Endodermal cell (in vitro differentiated cells): ENCODE results near the gene VAMP3. TPM values are rescaled to one million over a fixed set of nuclear protein-coding genes. Genes with fewer than 3 reads are reported as not detected.

Experiments
- DNase-seq: peaks from one replicate; pipeline ENCODE4 v3.0.0-alpha.2; 2017
- H3K27ac ChIP-seq: 2 replicates; pipeline ENCODE4 v1.5.1; 2013; ENCODE audit warnings: mild to moderate bottlenecking, low read depth, low read length, moderate library complexity
- H3K27me3 ChIP-seq: 2 replicates; pipeline ENCODE4 v1.6.1; 2013; ENCODE audit warnings: mild to moderate bottlenecking, low read length, moderate library complexity; ENCODE audit not compliant: insufficient read depth, control insufficient read depth, poor library complexity, severe bottlenecking
- H3K36me3 ChIP-seq: 2 replicates; pipeline ENCODE4 v1.7.0; 2013; ENCODE audit warnings: mild to moderate bottlenecking, low read length, moderate library complexity; ENCODE audit not compliant: control insufficient read depth, insufficient read depth
- H3K4me1 ChIP-seq: one replicate; pipeline ENCODE4 v1.7.0; 2013; ENCODE audit warnings: low read length; ENCODE audit not compliant: control insufficient read depth, insufficient read depth
- H3K4me3 ChIP-seq: 2 replicates; pipeline ENCODE4 v1.5.1; 2013; ENCODE audit warnings: mild to moderate bottlenecking, low read length, moderate library complexity
- H3K9ac ChIP-seq: 2 replicates; pipeline ENCODE4 v1.6.1; 2013; ENCODE audit warnings: mild to moderate bottlenecking, low read length, moderate library complexity; ENCODE audit not compliant: poor library complexity, severe bottlenecking; ENCODE audit errors: extremely low read depth
- H3K9me3 ChIP-seq: 2 replicates; pipeline ENCODE4 v1.6.1; 2013; ENCODE audit warnings: mild to moderate bottlenecking, low read length, moderate library complexity; ENCODE audit not compliant: control insufficient read depth
- H3K27ac Mint-ChIP-seq: 2 replicates; pipeline ENCODE4 v1.8.0; 2020; ENCODE audit warnings: mixed read lengths
- H3K27me3 Mint-ChIP-seq: 2 replicates; pipeline ENCODE4 v1.8.0; 2021; ENCODE audit warnings: mild to moderate bottlenecking, mixed read lengths; ENCODE audit not compliant: insufficient read depth
- H3K36me3 Mint-ChIP-seq: 2 replicates; pipeline ENCODE4 v1.8.0; 2020; ENCODE audit warnings: low read depth, mixed read lengths
- H3K4me1 Mint-ChIP-seq: 2 replicates; pipeline ENCODE4 v1.8.0; 2020; ENCODE audit warnings: mixed read lengths
- H3K4me3 Mint-ChIP-seq: 2 replicates; pipeline ENCODE4 v1.8.0; 2020; ENCODE audit warnings: mild to moderate bottlenecking, moderate library complexity, mixed read lengths
- H3K9me3 Mint-ChIP-seq: 2 replicates; pipeline ENCODE4 v1.8.0; 2020; ENCODE audit warnings: mild to moderate bottlenecking, mixed read lengths
- CTCF ChIP-seq: fragments of 200-600 bp; sonication (generic); conservative IDR thresholded peaks from 2 replicates; pipeline ENCODE4 v1.5.0; 2021; ENCODE audit warnings: antibody characterized with exemption, mild to moderate bottlenecking
- WGBS, 2 experiments: methylation state at CpG; one replicate each; pipeline versions ENCODE4 v1.1.5 to v1.1.7; 2013; ENCODE audit warnings: missing lambda C conversion rate in 2 of 2, mixed read lengths in 1 of 2; ENCODE audit not compliant: insufficient coverage in 1 of 2, insufficient read length in 1 of 2; 5-methylcytosine and 5-hydroxymethylcytosine counted together
- total RNA-seq, 2 donors: library from RNA; stranded (reverse); fragmentation: NEBNext Ultra II Directional in 1 of 2; extraction: Animal tissue kit (Norgen Biotek cat#: 25700) in 1 of 2; gene quantifications; 2 replicates in 1 of 2; 3 replicates in 1 of 2; pipeline ENCODE4 v1.2.1, GENCODE V29; 2021

The VAMP3 gene
- total RNA-seq, 2 donors from 2014 or later: 53.2 to 60.2 TPM

GRCh38 chr1:7778133-7778628 lies 7.1 kb downstream of the VAMP3 start:
- H3K36me3 Mint-ChIP-seq: peaks cover 71% of the 10 kb centered on the region
- H3K4me3 Mint-ChIP-seq: no peak overlapping the region
- H3K4me3 ChIP-seq: no peak overlapping the region
- no peaks in the 10 kb centered on the region for H3K27me3 ChIP-seq
- 96 to 98% methylated on average over 4 of the region's 4 CpGs for WGBS, 2 experiments
- H3K36me3 ChIP-seq: peaks cover 72% of the 10 kb centered on the region
- no peaks in the 10 kb centered on the region for H3K9me3 Mint-ChIP-seq
- no peak overlapping the region for H3K9ac ChIP-seq
- no peaks in the 10 kb centered on the region for H3K4me1 ChIP-seq
- H3K27ac Mint-ChIP-seq: no peak overlapping the region
- H3K27ac ChIP-seq: no peak overlapping the region
- no peaks in the 10 kb centered on the region for H3K27me3 Mint-ChIP-seq
- no peaks in the 10 kb centered on the region for H3K4me1 Mint-ChIP-seq
- no peak for TF ChIP-seq CTCF
- no peak for DNase-seq
- no peaks in the 10 kb centered on the region for H3K9me3 ChIP-seq

DNA sequence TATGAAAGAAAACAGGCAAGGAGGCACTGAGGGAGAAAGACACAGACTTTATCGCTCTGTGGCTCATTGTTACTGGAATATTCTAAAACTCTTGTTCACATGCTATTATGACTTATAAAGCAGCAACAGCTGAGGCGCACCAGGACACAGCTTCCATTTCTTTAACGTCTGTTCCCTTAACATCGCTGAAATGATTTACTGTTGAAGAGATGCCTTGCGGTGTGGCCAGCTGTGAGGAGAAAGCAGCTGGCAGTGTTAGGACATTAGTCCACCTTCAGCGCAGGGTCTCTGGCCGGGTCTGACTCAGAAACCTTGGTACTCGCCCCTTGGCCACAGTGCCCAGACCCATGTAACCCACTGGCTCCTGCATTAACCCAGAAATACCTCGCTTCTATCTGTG lies 9.9 kb downstream of the VAMP3 start:
- no peak for TF ChIP-seq CTCF
- Histone ChIP-seq H3K9ac (no peak overlapping the region), H3K27ac (no peak overlapping the region), H3K36me3 (peaks cover 56% of the 10 kb centered on the region), H3K4me3 (no peak overlapping the region), H3K9me3 (peaks cover 7% of the 10 kb centered on the region), H3K27me3 (no peaks in the 10 kb centered on the region), H3K4me1 (no peaks in the 10 kb centered on the region)
- Mint-ChIP-seq H3K9me3 (peaks cover 11% of the 10 kb centered on the region), H3K4me3 (no peak overlapping the region), H3K27me3 (peaks cover 11% of the 10 kb centered on the region), H3K27ac (no peak overlapping the region), H3K4me1 (no peaks in the 10 kb centered on the region), H3K36me3 (peaks cover 60% of the 10 kb centered on the region)
- WGBS, 2 experiments: 95 to 97% methylated on average over 8 to 9 of the region's 9 CpGs
- DNase-seq: no peak

DNA sequence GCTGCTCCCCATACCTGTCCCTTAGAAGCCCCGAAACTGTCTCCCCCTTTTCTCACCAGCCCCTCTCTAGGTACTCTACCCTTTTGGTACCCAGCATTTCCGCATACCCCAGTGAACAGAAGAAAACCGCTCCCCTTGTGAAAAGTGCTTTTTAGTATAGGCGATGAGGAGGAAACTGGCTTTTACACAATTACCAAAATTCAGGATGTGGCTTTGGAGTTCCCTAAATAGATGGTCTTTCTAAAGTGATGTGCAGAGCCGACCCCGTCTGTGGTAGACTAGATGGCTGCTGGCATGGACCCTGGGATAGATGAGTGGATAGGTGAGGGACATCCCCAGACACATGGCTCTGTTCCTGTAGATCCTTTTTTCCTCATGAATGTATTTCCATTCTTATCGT lies 10.4 kb downstream of the VAMP3 start:
- no peaks in the 10 kb centered on the region for H3K4me1 Mint-ChIP-seq
- H3K9me3 Mint-ChIP-seq: peaks cover 11% of the 10 kb centered on the region
- no peak for DNase-seq
- TF ChIP-seq CTCF: no peak
- H3K27ac ChIP-seq: no peak overlapping the region
- H3K27ac Mint-ChIP-seq: no peak overlapping the region
- H3K27me3 ChIP-seq: no peaks in the 10 kb centered on the region
- peaks cover 7% of the 10 kb centered on the region for H3K9me3 ChIP-seq
- H3K36me3 Mint-ChIP-seq: peaks cover 59% of the 10 kb centered on the region
- no peak overlapping the region for H3K4me3 ChIP-seq
- no peak overlapping the region for H3K4me3 Mint-ChIP-seq
- peaks cover 51% of the 10 kb centered on the region for H3K36me3 ChIP-seq
- peaks cover 11% of the 10 kb centered on the region for H3K27me3 Mint-ChIP-seq
- WGBS, 2 experiments: 91% methylated on average over 5 to 7 of the region's 7 CpGs
- H3K9ac ChIP-seq: no peak overlapping the region
- H3K4me1 ChIP-seq: no peaks in the 10 kb centered on the region
